ENCODE measurements around the gene MAGEH1. TPM values are rescaled to one million over a fixed set of nuclear protein-coding genes. Genes with fewer than 3 reads are reported as not detected.

MAGEH1 gene

Small RNA genes within 50 kb of the gene (small RNA-seq; reads per million reads assigned to genes)
- gene MIR4536-2 = not detected

Data from skeletal muscle satellite cell (primary cell).